Stimulated activated naive CD4-positive, alpha-beta T cell (primary cell): ENCODE measurements around the gene FEZ2.

ENCODE experiments used
- DNase-seq, 6 experiments: peaks; one replicate each; lab custom pipeline; 2025; lab: John Stamatoyannopoulos, UW

FEZ2 gene

DNA sequence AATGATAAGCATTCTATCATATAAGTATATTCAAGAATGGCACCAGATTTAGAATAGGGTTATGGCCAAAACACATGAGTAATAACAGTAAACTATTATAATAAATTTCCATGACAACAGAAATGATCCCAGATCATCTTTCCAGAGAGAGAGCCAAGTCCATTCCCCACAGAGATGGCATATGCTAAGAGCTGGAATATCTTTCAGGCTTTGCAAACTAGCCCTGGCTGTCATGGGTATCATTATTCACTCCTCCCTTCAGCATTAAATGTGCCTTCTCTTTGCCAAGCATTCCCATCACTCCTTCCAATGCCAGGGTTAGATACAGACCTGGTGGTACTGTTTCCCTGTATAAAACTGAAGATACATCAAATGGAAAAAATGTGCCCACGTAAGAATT, 10.9 kb downstream of the FEZ2 start:
- no peak for DNase-seq

DNA sequence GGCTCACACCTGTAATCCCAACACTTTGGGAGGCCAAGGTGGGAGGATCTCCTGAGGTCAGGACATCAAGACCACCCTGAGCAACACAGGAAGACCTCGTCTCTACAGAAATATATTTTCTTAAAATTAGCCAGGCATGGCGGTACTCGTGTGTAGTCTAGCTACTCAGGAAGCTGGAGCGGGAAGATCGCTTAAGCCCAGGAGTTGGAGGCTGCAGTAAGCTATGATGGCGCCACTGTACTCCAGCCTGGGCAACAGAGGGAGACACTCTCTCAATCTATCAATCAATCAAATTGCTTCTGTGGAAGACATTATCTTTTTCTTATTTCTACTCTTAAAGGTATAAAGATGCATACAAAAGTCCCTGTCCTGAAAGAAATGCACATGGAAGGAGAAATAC, 11.3 kb downstream of the FEZ2 start:
- DNase-seq: no peak

DNA sequence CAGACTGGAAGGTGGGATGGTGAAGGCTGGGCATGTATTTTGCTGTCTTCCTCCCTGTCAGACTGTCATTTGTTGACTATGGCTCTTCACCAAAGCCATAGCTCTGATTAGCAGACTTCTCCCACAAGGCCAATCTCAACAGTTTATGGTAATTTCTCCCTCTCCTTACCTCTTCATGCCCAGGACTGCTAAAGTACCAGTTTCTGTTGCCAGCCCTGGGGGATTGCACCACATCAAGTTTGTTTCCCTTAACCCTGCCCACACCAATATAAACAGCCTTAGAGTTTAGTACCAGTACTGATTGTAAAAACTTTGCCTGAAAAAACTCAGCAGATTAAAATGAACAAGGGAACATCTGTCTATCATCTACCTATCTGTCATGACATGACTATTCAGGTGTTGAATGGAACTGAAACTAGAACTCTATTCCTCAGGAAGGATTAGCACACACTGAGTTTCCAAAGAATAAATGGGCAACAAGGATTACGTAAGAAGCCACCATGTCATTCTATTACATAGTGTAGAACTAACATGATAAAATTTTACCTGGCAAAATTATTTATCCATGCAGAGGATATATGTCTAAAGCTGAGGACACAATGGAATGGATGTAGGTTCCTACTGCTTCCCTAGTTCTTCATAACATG, 13.7 kb downstream of the FEZ2 start:
- DNase-seq: no peak

DNA sequence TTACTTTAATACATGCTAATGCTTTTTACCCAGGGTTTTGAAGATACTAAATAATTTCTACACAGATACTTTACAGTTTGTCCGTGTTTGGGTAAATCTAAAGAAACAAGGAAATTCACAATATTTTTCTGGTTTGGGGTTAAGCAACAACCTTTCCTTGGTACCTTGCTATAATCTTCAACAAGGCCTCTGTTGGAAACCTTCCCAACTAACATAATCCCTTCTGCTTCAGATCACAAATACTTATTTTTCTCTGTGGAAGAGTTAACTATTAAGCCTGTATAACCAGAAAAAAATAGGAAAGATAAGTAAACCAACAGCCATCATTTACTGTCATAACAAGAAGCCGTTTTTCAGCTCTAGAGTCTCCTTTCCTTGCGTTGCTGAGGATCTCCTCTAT, 15.0 kb downstream of the FEZ2 start:
- no peak for DNase-seq

DNA sequence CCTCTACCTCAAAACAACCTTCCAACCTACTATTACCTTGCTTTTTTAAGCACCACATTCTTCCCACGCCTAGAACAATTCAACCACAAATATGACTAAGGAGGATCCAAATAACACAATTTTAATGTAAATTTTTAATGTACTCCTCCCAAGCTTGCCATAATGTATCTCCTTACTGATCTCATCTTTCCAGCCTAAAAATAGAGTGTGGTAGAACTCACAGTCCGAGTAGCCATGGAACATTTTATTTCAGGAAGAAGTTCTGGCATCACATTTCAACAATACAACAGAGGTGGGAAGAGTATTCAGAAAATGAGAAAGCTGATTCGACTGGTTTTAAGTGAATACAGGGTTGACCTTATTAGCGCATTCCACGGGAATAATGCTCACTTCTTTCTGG, 15.4 kb downstream of the FEZ2 start:
- DNase-seq: no peak

DNA sequence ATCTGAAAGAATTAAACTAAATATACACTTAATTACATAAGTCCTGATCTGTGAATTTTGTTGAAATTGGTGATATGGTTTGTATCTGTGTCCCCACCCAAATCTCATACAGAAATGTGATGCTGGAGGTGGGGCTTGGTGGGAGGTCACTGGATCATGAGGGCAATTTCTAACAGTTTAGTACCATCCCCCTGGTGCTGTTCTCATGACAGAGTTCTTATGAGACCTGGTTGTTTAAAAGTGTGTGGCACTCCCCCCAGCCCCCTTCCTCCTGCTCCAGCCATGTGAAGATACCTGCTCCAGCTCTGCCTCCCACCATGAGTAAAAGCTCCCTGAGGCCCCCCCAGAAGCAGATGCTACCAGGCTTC, 18.7 kb downstream of the FEZ2 start:
- DNase-seq: no peak

DNA sequence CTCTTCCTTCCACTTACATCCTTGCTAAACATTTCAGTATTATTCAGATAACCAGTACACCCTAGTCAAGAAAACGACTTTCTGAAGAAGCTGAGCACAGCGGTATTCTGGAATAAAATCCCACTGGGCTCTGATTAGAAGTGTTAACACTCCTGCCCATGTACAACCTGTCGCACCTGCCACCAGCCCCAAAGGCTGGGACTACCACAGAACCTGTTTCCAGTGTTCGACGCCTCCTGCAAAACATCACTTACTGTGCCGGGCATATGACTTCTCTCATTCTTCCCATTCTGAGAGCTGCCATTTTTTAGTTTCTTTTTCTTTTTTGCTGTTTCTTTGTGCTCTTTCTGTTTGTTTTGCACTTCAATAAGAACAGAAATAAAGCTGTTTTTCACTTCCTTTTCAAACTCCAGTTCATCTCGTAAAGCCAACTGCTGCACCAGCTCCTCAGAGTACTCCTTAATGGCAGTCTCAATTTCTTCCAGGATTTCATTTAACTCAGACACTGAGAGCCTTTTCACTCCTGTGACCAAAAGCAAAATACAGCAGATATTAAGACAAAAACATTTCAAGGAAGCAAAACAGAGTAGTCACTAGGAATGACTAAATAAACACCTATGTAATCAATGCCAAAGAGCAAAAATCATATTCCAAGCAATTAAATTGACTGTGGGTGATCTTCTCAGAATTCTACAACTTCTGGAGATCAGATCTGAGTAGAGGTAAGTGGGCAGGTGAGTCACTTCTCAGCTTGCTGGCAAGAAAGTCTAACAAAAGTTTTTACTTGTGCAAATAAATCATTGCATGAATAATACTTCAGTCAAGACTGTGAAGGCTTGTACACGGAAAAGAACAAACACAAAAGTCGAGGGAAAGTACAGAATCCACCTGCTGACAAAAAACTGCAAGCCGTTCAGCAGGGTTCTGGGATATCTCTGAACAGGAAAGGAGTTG, 19.3 kb downstream of the FEZ2 start:
- no peak for DNase-seq

DNA sequence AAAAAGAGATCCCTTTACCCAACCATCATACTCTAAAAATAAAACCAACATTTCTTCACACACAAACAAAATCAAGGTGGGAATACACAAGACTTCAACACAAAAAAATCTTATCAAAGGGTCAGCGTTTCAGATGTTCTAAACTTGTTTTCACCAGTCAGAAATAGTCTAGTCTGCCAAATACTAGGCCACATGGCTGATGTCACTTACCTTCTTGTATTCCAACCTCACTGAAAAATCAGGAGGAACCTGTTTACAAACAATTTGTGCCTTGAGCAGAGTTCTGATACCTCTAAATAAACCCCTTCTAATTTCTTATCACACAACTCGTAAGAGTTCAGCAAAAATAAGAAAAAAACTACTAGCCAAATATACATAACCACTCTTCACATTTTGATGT, 20.1 kb downstream of the FEZ2 start:
- no peak for DNase-seq

DNA sequence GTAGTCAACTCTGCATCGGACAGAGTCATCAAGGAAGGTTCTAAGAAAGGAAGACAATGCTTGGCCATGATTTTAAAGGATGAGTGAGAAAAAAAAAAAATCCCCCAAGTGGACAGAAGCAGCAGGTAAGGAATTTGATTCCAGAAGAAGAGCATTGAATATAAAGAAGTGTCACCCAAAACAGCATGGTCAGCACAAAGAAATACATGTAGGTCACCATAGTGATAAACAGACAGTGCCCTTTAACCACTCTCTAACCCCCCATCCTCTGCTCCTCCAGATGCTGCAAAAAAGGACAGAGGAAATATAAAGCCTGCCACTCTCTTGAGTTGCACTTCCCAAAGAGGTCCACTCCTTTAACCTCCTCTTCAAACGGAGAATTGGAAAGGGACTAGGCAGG, 23.4 kb downstream of the FEZ2 start:
- DNase-seq: no peak

DNA sequence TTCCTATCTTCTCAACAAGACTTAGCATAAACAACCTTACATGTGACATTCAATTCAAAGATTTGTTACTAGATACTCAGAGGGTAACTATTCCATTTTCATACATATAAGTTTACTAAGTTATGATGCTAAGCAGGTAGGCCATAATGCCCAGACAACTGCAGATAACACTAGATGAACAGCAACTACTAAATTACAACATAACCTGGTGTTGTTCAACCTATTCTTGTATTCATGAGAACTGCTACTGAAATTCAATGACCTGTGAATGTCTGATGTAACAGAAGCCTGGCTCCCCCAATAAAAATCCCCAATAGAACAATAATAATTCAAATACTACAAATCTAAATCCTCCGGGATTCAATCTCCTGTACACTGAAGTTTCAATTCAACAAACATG, 24.8 kb downstream of the FEZ2 start:
- no peak for DNase-seq

DNA sequence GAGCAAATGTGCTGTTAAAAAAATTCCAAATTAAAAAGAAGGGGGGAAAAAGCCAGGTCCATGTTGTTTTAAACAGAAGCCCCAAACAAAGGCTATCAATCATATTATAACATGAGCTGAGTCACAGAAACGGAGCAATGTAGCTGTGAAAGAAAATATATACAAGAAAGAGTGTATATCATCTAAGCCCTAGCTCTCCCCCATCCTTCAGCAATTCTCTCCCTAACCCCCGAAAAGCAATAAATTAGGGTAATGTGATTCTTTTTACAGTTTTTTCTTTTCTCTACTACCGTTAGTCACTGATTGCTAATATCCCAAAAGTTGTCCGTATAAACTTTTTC, 25.3 kb downstream of the FEZ2 start:
- DNase-seq: no peak

DNA sequence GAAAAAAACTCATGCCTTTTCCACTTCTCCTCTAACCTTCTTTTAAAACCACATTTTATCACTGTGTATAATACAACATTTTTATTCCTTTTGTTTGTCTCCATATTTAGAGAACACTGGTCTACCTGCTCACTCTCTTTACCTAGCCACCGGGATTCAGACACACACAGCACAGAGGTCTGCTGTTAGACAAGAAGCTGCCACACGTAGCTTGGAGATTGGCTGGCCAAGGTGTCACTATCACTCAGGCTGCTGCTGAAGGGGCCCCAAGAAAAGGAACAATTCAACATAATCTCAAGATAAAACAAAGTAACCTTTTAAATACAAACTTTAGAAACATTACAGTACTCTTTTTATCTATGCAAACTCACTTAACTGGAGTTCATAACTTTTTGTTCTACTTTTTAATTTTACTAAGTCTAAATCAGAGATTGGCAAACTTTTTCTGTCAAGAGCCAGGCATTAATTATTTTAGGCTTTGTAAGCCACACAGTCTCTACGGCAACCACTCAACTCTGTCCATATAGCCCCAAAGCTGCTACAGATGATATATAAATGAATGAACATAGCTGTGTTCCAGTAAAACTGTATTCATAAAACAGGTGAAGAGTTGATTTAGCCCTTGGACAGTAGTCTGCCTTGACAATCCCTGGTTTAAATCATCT, 25.8 kb downstream of the FEZ2 start:
- DNase-seq: no peak

DNA sequence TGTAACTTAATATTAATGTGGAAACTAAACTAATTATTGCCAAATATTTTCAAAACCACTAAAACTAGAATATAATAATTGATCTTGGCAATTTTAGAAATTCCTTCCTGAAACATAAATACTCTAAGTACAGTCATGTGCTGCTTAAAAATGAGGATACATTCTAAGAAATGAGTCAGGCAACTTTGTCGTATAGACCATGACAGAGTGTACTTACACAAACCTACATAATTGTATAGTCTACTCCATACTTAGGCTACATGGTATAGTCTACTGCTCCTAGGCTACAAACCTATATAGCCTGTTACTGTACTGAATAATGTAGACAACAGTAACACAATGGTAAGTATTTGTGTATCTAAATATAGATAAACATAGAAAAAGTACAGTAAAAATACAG, 27.6 kb downstream of the FEZ2 start:
- DNase-seq: no peak

DNA sequence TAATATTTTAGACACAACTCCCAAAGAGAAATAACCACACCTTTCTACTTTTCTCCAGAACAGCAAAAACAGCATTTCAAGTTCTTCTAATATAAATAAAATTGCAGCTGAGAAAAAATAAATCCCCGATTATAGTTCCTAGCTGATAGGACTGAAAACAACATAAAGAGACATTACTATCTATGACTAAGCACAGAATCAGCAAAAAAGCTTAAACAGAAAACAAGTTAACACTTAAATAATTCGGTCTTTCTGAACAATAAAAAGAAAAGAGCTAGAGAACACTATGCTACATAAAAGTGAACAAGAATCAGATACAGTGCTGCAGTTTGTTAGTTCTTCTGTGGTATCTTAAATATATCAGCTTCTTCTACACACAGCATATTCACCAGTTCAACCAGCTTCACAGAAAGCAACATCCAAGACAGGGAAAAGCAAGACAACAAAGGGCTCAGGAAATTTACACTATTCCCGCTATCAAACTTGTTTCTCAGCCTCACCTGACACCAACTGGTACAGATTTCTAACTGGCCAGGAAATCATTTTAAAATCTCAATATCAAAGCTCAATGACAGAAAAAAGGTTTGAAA, 28.6 kb downstream of the FEZ2 start:
- no peak for DNase-seq

DNA sequence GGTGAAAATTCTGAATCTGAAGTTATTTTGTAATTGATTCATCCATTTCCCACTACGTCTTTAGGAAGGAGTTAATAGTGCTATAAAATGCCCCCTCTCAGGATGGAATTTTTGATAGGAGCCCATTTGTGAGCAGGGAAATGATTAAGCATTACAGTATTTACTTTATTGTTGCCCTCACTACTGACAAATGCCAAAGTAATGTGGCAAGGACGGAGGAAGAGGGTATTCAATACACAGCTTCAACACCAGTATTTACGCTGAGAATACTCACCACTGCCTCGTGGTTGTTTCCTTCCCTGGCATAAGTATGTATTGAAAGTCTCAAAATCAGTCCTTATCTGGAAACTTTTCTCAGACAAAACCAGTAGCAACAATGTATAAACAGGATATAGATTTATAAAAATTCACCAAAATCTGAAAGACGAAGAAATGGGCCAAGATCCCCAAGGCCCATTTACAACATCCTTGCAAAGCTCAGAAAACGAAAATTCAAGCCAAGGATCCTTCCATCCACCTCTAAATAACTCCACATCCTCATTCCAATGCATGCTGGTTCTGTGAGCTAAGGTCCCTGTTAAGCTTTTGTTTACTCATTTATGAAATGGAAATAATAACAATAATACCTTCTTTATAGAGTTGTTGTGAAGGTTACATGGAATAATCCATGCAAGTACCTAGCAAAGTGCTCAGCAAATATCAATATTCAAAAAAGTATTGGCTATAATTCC, 29.3 kb downstream of the FEZ2 start:
- no peak for DNase-seq

DNA sequence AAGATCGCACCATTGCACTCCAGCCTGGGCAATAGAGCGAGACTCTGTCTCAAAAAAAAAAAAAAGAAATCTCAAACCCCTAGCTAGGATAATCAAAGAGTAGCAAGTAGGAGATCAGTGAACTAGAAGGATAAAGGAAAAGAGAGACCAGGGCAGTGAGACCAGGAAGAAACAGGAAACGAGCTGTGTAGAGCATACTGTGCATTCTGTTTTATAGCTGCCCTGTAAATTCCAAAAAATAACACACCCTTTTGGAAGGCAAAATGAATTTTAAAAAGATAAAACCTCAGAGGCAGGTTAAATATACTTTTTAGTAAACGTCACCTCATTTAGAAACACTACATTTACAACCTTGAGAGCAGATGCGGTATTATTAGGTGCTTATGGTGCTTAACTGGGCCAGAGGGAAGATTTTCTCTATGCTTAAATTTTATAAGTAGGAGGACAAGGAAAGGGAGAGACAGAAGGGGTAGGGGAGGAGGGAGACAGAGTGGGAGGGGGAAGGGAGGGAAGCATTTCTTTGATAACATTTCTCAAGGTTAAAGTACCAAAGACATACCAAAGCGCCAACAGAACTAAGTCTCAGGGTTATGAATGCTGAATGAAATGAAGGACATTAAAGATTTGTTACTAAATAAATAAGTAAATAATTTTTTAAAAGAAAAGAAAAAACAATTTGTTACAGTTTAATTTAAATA, 30.1 kb downstream of the FEZ2 start:
- DNase-seq: no peak

DNA sequence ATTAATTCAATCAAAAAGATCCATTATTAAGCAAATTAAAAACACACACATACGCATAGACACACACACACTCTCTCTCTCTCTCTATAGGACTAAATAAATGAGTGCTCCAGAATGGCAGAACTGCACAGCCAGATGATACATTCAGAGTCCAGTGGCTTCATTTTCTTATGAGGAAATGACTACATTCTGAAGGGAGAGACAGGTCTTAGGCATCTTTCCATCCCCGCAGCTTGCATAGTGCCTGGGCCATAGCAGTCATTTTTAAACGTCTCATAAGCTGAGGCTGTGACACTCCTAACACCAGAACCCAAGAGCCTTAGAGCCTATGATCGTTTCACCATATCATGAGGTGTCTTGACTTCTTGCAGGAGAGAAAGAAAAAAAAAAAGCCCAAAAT, 31.1 kb downstream of the FEZ2 start:
- DNase-seq: no peak

DNA sequence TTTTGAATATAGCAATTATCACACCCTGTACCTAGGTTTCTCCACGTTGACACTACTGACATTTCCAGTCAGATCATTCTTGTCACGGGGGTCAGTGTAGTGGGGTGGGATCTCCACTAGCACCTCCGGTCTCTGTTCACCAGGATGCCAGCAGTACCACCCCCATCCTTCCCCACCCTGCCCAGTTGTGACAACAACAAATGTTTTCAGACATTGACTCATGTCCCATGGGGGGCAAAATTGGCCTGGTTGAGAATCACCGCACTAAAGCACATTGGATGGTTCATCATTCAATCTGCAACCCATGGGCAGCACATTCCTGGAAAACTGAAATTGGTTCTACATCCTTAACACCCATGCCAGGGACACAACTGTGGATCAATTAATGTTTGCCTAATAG, 32.3 kb downstream of the FEZ2 start:
- DNase-seq: no peak

DNA sequence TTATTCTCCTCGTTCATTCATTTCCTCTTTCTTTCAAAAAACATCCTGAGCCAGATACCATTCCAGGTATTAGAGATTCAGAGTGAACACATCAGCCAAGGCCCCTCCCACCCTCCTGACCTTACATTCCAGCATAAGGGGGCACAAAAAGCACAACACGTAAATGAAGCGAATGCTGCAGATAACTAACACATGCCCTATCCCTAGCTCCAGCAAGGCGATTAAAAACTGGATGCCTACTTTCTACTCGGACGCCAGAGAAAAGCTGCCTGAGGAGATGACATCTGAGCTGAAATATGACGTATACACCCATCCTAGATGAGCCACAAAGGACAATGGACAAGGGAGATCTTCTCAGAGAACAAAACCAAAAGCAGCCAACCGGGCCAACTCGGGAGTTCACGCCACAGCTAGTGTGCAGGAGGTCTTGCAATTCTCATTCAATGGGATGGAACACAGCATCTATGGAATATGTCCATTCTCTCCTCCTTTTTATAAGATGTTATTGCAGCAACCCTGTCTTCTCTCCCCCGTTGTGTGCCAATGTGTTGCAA, 33.5 kb downstream of the FEZ2 start:
- DNase-seq: no peak

DNA sequence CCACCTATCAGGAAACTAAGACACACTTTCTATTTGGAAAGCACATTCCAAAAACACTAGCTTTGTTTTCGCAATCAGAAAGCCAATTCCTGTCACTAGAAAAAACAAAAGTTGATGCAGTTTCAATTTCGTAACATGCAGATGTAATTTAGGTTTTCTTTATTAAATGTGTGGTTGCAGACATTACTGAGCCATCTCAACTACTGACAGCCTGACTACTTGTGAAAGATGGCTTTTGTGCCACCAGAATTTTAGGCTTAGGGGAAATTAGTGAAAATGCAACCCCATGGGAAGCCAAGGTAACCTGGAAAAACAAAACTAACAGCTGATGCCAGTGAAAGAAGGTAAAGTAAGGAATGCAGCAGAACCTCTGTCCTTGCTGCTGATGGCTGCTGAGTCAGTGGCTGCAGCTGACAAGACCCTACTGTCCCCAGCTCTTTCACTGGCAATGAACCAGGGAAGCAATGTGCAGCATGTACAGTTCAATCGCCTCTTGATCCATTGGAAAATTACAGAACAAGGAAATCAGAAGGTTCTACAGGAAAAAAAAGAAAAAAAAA, 34.9 kb downstream of the FEZ2 start:
- no peak for DNase-seq

DNA sequence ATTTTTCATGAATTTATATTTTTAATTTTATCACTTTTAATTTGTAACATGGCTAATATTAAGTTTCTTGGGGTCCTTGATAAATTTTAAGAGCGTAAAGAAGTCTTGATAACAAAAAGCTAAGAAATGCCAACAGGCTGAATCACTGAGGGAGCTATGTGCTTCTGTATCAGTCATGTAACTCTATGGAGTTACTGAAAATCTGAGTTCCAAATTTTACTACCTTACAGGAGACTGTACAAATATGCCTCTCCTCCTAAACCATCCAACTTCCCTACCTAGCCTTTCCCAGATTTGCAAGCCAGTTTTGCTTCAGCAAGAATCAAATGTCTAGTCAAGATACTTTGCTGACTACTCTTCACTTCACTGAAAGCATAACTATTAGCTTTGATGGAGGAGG, 35.7 kb downstream of the FEZ2 start:
- DNase-seq: no peak
